Mucosa of rectum (tissue), 2 donors: Measurements from ENCODE around the gene KDM5B.

Source experiments
- H3K27ac ChIP-seq, 2 donors: one replicate each; pipeline ENCODE4 v1.7.0; 2013; ENCODE audit warnings: inconsistent platforms in 2 of 2, low read depth in 2 of 2, low read length in 2 of 2
- H3K27me3 ChIP-seq, 2 donors: one replicate each; pipeline ENCODE4 v1.7.0; 2013; ENCODE audit warnings: low read length in 2 of 2; ENCODE audit not compliant: control insufficient read depth in 2 of 2, insufficient read depth in 2 of 2
- H3K36me3 ChIP-seq, 2 donors: one replicate each; pipeline ENCODE4 v1.7.0; 2013; ENCODE audit warnings: low read length in 2 of 2; ENCODE audit not compliant: control insufficient read depth in 2 of 2, insufficient read depth in 2 of 2
- H3K4me1 ChIP-seq, 2 donors: one replicate each; pipeline ENCODE4 v1.7.0; 2013; ENCODE audit warnings: low read length in 2 of 2, mild to moderate bottlenecking in 1 of 2; ENCODE audit not compliant: control insufficient read depth in 2 of 2, insufficient read depth in 2 of 2
- H3K4me3 ChIP-seq, 2 donors: one replicate each; pipeline ENCODE4 v1.7.0; 2013; ENCODE audit warnings: low read length in 2 of 2
- H3K9ac ChIP-seq, 2 donors: one replicate each; pipeline ENCODE4 v1.7.0; 2013; ENCODE audit warnings: low read length in 2 of 2, low read depth in 1 of 2, mild to moderate bottlenecking in 1 of 2
- H3K9me3 ChIP-seq, 2 donors: one replicate each; pipeline ENCODE4 v1.7.0; 2013; ENCODE audit warnings: low read length in 2 of 2; ENCODE audit not compliant: control insufficient read depth in 2 of 2
- donor health status: healthy.
- donor health status: Normal muscosa, but diverticular disease.

The KDM5B gene

DNA sequence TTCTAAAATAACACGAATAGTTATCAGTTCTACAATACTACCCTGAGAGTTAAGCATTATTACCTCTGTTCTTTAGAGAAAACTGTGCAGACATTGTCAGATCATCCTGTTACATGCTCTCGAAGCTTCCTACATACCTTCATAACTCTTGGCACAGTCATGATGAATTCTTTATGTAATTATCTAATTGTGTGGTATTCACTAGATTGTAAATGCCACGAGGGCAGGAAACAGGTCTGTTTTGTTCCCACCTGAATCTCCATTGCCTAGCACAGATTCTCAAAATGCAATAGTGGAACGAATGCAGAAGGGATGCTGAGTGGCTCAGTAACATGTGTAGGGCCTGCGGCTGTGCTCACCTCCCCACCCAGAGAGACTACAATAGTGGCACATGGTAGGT, 101.4 kb downstream of the KDM5B start:
- Histone ChIP-seq H3K9me3 (no peaks in the 10 kb centered on the region), H3K27ac (no peak overlapping the region), H3K4me3 (no peak overlapping the region), H3K4me1 (peaks cover 5 to 6% of the 10 kb centered on the region in 2 donors), H3K27me3 (peaks cover 42 to 49% of the 10 kb centered on the region in 2 donors), H3K9ac (no peak overlapping the region), H3K36me3 (no peaks in the 10 kb centered on the region)

DNA sequence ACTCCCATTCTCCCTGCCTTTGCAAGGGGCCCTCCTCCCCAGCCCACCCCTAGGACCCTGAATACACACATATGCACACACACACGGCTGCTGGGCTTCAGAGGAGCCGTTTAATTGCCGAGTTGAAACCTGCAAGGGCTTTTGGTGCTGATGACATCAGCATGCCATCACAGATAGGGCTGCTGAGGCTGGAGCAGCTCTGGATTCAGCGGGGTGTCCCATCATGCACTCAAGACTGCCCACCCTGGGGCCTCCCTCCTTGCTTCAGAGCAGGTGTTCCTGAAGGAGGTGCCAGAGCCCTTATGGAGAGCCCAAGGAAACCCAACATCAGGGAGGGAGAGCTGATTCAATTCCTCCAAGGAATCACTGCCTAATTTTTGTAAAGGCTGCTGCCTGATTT, 103.6 kb downstream of the KDM5B start:
- peaks cover 22 to 38% of the 10 kb centered on the region in 2 donors for H3K27me3 ChIP-seq

DNA sequence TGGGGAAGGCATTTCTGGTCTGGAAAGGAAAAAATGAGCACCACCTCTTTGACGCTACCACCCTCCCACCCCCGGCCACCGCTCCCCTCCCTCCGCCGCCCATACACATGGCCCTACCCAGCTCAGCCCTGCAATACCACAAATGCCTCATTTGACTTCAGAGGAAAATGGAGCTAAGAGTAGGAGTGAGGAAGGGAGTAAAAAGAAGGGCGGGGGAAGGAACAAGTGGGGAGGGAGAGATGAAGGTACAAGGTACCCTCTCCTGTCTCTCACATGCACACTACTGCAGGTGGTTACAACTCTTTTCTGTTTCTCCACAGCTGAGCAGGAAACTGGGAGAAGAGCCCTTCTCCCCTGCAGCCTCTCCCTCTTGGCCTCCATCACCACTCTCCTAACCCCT, 105.0 kb downstream of the KDM5B start:
- Histone ChIP-seq H3K4me1 (no peaks in the 10 kb centered on the region), H3K9ac (no peak overlapping the region), H3K27ac (no peak overlapping the region), H3K27me3 (peaks cover 8 to 29% of the 10 kb centered on the region in 2 donors), H3K4me3 (no peak overlapping the region), H3K9me3 (no peaks in the 10 kb centered on the region), H3K36me3 (no peaks in the 10 kb centered on the region)

More for the DNA sequence above, 103.6 kb downstream of the KDM5B start:
- Histone ChIP-seq H3K9ac (no peak overlapping the region), H3K36me3 (no peaks in the 10 kb centered on the region), H3K4me1 (no peaks in the 10 kb centered on the region), H3K27ac (no peak overlapping the region), H3K9me3 (no peaks in the 10 kb centered on the region), H3K4me3 (no peak overlapping the region)

DNA sequence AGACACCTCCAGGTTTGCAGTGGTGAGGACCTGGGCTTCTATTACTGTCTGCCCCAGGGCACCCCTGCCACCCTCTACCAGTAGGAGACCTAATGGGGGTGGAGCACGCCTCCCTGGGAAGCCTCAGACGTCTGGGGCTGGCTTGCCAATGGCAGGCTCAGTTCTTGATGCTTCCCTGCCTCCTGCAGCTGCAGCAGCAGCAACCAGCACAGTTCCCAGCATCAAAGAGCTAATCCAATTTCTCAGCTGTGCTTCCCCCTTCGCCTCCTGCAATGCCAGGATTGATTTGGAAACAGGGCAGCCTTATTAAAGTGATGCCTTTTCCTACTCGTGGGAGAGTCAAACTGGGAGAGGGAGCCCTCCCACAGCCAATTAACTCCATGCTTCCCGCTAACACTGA, 106.1 kb downstream of the KDM5B start:
- H3K27me3 ChIP-seq = peaks cover 0 to 20% of the 10 kb centered on the region in 2 donors
- no peak overlapping the region for H3K9ac ChIP-seq
- no peaks in the 10 kb centered on the region for H3K9me3 ChIP-seq
- no peaks in the 10 kb centered on the region for H3K36me3 ChIP-seq
- H3K27ac ChIP-seq = no peak overlapping the region
- no peak overlapping the region for H3K4me3 ChIP-seq
- H3K4me1 ChIP-seq = peaks cover 0 to 2% of the 10 kb centered on the region in 2 donors

DNA sequence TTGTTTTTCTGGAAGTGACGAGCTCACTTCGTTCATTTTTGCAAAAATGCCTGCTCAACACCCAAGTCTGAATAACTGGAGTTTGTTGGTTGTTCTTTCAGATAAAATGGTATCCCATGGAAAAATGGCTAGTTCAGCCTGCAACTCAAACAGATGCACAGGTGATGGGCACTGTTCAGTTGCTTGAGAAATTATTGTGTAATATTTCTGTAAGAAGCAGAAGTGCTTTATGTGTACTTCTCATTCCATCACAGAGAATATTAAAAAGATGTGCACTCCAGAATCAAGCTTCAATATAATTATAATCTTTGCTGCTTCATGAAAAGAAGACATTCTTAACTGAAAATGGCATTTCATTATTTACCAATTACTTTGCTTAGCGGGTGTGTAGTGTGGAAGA, 107.0 kb downstream of the KDM5B start:
- Histone ChIP-seq H3K4me1 (peaks cover 0 to 6% of the 10 kb centered on the region in 2 donors), H3K9ac (no peak overlapping the region), H3K9me3 (no peaks in the 10 kb centered on the region), H3K4me3 (no peak overlapping the region), H3K27me3 (peaks cover 0 to 21% of the 10 kb centered on the region in 2 donors), H3K36me3 (no peaks in the 10 kb centered on the region), H3K27ac (no peak overlapping the region)

DNA sequence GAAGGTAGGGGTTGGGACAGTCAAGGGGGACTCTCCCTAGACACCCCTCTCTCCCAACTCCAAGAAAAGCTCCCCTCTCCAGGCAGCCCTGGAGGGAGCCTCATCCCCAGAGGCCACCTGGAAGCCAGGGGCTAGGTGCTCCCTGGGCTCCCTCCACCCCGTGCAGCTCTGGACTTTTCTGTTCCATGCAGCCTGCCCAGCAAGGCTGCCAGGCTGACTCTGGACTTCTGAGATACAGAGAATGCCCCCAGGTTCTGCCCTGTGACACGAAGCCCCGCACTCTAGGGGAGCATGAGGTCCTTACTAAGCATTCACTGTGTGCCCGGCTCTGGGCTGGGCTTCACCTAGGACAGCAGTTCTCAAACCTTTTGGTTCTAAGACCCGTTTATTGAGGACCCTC, 108.2 kb downstream of the KDM5B start:
- Histone ChIP-seq H3K9me3 (no peaks in the 10 kb centered on the region), H3K27ac (no peak overlapping the region), H3K4me1 (peaks cover 0 to 6% of the 10 kb centered on the region in 2 donors), H3K27me3 (peaks cover 3 to 17% of the 10 kb centered on the region in 2 donors), H3K4me3 (no peak overlapping the region), H3K9ac (no peak overlapping the region), H3K36me3 (no peaks in the 10 kb centered on the region)

DNA sequence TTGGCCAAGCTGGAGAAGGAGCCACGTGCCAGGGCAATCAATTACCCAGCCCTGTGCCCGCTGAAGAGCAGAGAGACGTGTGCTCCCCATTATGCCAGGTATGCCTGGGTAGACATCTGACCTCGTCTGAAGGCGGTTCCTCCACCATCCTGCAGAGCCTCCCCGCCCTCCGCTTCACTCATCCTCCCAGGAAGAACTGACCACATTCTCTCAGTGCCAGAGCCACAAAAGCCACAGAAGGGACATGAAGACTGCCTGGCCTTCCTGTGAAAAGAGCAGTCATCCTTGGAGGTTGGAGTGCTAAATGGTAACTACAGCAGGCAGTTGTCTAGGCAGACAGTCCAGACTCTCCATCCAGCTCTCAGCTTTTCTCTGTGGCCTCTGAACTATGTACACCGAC, 109.9 kb downstream of the KDM5B start:
- peaks cover 5 to 6% of the 10 kb centered on the region in 2 donors for H3K27me3 ChIP-seq
- H3K4me1 ChIP-seq = peaks cover 0 to 6% of the 10 kb centered on the region in 2 donors
- H3K36me3 ChIP-seq = no peaks in the 10 kb centered on the region
- H3K9ac ChIP-seq = no peak overlapping the region
- no peaks in the 10 kb centered on the region for H3K9me3 ChIP-seq
- H3K27ac ChIP-seq = no peak overlapping the region
- no peak overlapping the region for H3K4me3 ChIP-seq

DNA sequence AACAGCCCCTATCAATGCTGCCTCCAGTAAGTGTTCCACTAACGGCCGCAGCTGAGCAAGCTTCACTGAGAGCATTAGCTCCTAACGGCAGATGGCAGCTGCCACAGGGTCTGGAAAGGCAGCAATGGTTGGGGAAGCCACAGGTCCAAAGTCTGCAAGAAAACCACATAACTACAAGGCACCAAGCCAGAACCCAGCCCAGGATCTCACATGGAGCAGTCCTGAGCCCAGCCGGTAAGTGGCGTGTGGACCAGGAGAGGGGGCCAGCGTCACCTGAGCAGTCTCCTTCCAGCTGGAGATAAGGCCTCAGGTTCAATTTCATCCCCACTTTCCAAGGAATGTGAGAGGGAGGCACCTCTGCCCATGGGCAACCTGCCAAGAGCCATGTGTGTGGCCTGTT, 111.2 kb downstream of the KDM5B start:
- Histone ChIP-seq H3K4me1 (peaks cover 0 to 6% of the 10 kb centered on the region in 2 donors), H3K4me3 (no peak overlapping the region), H3K36me3 (no peaks in the 10 kb centered on the region), H3K27me3 (peaks cover 5 to 6% of the 10 kb centered on the region in 2 donors), H3K27ac (no peak overlapping the region), H3K9ac (no peak overlapping the region), H3K9me3 (no peaks in the 10 kb centered on the region)

DNA sequence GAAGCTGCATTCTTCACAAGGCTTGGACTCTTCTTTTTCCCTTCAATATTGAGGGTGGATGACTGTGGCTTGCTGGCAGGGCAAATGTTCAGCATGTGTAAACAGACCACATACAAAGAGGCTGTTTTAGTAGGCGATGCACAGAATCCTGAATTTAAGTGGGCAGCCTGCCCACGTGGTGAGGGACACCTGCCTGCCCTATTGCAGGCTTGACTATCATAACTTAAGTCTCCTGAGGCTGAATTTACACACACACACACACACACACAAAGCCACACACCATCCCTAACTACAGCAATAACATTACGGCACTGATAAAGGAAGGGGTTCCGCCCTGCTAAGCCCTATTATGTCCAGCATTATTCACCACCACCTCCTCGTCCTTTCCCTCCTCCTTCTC, 113.9 kb downstream of the KDM5B start:
- Histone ChIP-seq H3K27me3 (peaks cover 5 to 9% of the 10 kb centered on the region in 2 donors), H3K36me3 (no peaks in the 10 kb centered on the region), H3K9ac (no peak overlapping the region), H3K4me3 (no peak overlapping the region), H3K27ac (no peak overlapping the region), H3K9me3 (no peaks in the 10 kb centered on the region), H3K4me1 (peaks cover 0 to 6% of the 10 kb centered on the region in 2 donors)

DNA sequence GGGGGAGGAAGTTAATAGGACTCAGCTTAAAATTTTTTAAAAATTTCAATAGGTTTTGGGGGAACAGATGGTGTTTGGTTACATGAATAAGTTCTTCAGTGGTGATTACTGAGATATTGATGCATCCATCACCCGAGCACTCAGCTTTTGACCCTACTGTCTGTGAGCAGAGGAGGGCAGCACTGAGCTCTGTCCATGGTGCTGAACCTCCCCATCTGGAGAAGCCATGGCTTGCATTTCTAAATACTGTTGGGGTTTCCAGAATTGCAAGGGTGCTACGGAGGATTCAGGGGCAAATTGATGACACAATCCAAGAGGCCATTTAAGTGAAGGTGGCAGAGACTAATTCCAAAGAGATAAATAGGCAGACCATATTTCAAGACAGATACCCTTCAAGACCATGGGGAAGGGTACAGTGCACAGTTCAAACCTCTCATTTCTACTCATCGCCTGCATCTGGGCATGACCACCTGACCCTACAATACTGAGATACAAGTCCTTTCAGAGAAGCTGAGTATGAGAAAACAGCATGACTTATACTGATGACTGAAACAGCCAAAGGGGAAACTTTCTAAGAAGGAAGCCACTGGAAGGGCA, 115.2 kb downstream of the KDM5B start:
- H3K27me3 ChIP-seq = peaks cover 5 to 12% of the 10 kb centered on the region in 2 donors
- H3K4me1 ChIP-seq = peaks cover 0 to 6% of the 10 kb centered on the region in 2 donors
- no peak overlapping the region for H3K4me3 ChIP-seq
- no peak overlapping the region for H3K27ac ChIP-seq
- H3K9ac ChIP-seq = no peak overlapping the region
- no peaks in the 10 kb centered on the region for H3K9me3 ChIP-seq
- no peaks in the 10 kb centered on the region for H3K36me3 ChIP-seq
